Activated CD8-positive, alpha-beta T cell treated with anti-CD3 and anti-CD28 coated beads for 36 hours (primary cell): ENCODE results near the gene OCIAD1. TPM values are rescaled to one million over a fixed set of nuclear protein-coding genes. Genes with fewer than 3 reads are reported as not detected.

ENCODE experiments used
- ATAC-seq: fragments of 200-7000 bp; cut with Tn5 transposase; one replicate; pipeline ENCODE4 v1.10.0; 2021; ENCODE audit warnings: mild to moderate bottlenecking, moderate library complexity
- CTCF ChIA-PET: fragments of 350-600 bp; sonication (Branson Sonifier 250); formaldehyde crosslinking; loops from one replicate; lab custom pipeline; 2021; ENCODE audit warnings: antibody characterized with exemption; lab: Charles Lee
- POLR2A ChIA-PET: fragments of 350-600 bp; sonication (Branson Sonifier 250); formaldehyde crosslinking; loops from one replicate; lab custom pipeline; 2021; ENCODE audit warnings: antibody characterized with exemption; lab: Charles Lee
- DNase-seq: peaks from one replicate; pipeline ENCODE4 v3.0.0-alpha.2; 2020
- H3K27ac Mint-ChIP-seq: one replicate; pipeline ENCODE4 v1.8.0; 2021; ENCODE audit warnings: mild to moderate bottlenecking, mixed read lengths
- H3K27me3 Mint-ChIP-seq: one replicate; pipeline ENCODE4 v1.8.0; 2021; ENCODE audit warnings: mixed read lengths
- H3K36me3 Mint-ChIP-seq: one replicate; pipeline ENCODE4 v1.8.0; 2021; ENCODE audit warnings: low read depth, mixed read lengths
- H3K4me1 Mint-ChIP-seq: one replicate; pipeline ENCODE4 v1.8.0; 2021; ENCODE audit warnings: low read depth, mixed read lengths
- H3K4me3 Mint-ChIP-seq: one replicate; pipeline ENCODE4 v1.8.0; 2021; ENCODE audit warnings: mild to moderate bottlenecking, moderate library complexity, mixed read lengths
- H3K9me3 Mint-ChIP-seq: one replicate; pipeline ENCODE4 v1.8.0; 2021; ENCODE audit warnings: mixed read lengths
- CTCF ChIP-seq: fragments of 200-600 bp; IDR thresholded peaks from one replicate; pipeline ENCODE4 v1.8.0; 2022; ENCODE audit warnings: antibody characterized with exemption, mild to moderate bottlenecking
- intact Hi-C: fragments of 100-400 bp; cut with micrococcal nuclease; formaldehyde crosslinking; loops from one replicate; pipeline ENCODE4 v1.10.0; 2022
- total RNA-seq, 2 experiments: library from RNA; stranded (reverse); gene quantifications; one replicate each; pipeline ENCODE4 v1.2.3, GENCODE V29; 2021

Gene OCIAD1
- total RNA-seq, 2 experiments from 2014 or later, result 103 to 106 TPM

DNA sequence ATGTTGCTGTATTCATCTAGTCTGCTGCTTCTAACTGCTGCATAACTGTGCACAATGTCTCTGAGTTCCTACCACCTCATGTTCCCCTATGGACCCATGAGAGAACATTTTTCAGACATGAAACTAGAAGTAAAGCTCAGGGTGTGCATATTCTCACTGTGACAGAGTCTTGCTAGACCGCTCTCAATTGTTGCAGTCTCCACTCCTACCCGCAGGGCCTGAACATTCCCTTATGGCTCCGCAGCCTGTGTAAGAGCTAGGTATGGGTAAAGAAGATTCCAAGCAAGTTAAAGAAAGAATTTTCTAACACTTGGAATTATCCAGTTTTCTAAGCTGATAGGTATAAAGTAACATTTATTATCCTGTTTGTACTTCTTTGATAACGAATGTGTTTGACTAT is 70.3 kb downstream of the OCIAD1 start:
- H3K4me1 Mint-ChIP-seq, result peaks cover 47% of the 10 kb centered on the region
- DNase-seq (no peak), ATAC-seq (no peak)
- TF ChIP-seq CTCF, result no peak
- H3K9me3 Mint-ChIP-seq, result no peaks in the 10 kb centered on the region
- H3K27me3 Mint-ChIP-seq, result no peaks in the 10 kb centered on the region
- intact Hi-C loops, result no loop called here
- CTCF ChIA-PET, result interaction anchor here (1.7 kb wide), 1 partner anchor 10 kb away, joined by 4 read pairs; no protein-coding TSS in a partner anchor
- POLR2A ChIA-PET, result interaction anchor here (0.8 kb wide), 1 partner anchor 206 kb away, joined by 3 read pairs; no protein-coding TSS in a partner anchor
- peaks cover 55% of the 10 kb centered on the region for H3K36me3 Mint-ChIP-seq
- H3K27ac Mint-ChIP-seq, result no peak overlapping the region
- H3K4me3 Mint-ChIP-seq, result no peak overlapping the region

DNA sequence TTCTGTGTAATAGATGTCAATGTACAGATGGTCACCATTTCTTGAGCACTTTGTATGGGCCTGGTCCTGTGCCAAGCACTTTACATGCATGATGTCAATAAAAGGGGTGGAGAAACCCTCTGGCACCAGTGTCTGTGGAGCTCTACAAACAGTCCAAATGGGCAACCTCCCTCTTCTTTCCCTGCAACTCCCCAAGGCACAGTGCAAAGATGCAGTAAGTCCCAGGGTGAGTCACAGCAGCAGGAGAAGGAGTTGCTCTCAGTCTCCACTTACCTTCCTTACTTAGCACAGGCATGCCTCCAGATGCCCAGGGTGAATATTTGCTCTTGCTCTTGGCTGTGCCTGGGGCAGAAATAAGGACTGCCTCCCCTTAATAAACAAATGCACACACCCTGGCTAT is 71.4 kb downstream of the OCIAD1 start:
- peaks cover 46% of the 10 kb centered on the region for H3K36me3 Mint-ChIP-seq
- DNase-seq (no peak), ATAC-seq (no peak)
- H3K27ac Mint-ChIP-seq, result no peak overlapping the region
- no peak overlapping the region for H3K4me3 Mint-ChIP-seq
- POLR2A ChIA-PET, result no interaction called here
- intact Hi-C loops, result no loop called here
- CTCF ChIA-PET, result interaction anchor here (1.3 kb wide), 1 partner anchor 324 kb away, joined by 4 read pairs; no protein-coding TSS in a partner anchor
- H3K27me3 Mint-ChIP-seq, result no peaks in the 10 kb centered on the region
- TF ChIP-seq CTCF, result no peak
- H3K4me1 Mint-ChIP-seq, result peaks cover 53% of the 10 kb centered on the region
- H3K9me3 Mint-ChIP-seq, result no peaks in the 10 kb centered on the region

GRCh38 chr4:48904101-48904500 is 73.2 kb downstream of the OCIAD1 start:
- Mint-ChIP-seq H3K27ac (no peak overlapping the region), H3K27me3 (no peaks in the 10 kb centered on the region), H3K4me1 (peaks cover 57% of the 10 kb centered on the region), H3K9me3 (no peaks in the 10 kb centered on the region), H3K4me3 (no peak overlapping the region), H3K36me3 (peaks cover 35% of the 10 kb centered on the region)
- ATAC-seq (no peak), DNase-seq (no peak)
- ChIA-PET POLR2A (no interaction called here), CTCF (interaction anchor here (0.8 to 1.3 kb wide), 2 partner anchors 21 to 46 kb away, joined by 3 to 4 read pairs; no protein-coding TSS in a partner anchor)
- intact Hi-C loops, result no loop called here
- no peak for TF ChIP-seq CTCF

DNA sequence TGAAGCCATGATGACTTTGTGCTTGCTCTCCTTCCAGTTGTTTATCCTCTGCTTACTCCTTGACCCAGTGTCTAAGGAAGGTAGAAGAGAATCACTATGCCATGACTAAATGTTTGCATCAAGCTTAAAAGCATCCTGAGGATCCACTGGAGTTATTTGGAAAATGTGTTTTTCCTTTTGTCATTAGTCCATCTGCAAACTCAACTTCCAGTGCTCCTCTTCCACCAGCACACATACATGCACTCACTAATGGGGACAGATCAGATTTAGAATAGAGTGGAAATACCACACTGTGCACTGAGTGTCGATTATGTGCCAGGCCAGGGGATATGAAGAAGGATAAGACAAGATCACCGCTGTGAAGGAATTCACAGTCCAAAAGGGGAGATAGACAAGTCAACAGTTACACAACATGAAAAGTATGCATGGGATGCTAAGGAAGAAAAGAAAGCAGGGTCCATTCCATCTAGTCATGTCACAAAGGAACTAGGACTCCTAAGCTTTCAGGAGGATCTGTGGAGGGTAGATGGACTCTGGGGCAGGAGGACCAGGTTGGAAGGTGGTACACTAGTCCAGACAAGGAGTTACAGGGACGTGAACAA is 73.8 kb downstream of the OCIAD1 start:
- DNase-seq, result no peak
- Mint-ChIP-seq H3K9me3 (no peaks in the 10 kb centered on the region), H3K27ac (peak overlapping the region; percentile 46), H3K4me3 (peak overlapping the region; percentile 77), H3K27me3 (no peaks in the 10 kb centered on the region), H3K4me1 (peaks cover 55% of the 10 kb centered on the region), H3K36me3 (peaks cover 29% of the 10 kb centered on the region)
- POLR2A ChIA-PET, result no interaction called here
- intact Hi-C loops, result loop anchor here (5.0 kb wide), 1 partner anchor 72 kb away; the partner anchor contains the start of gene OCIAD1
- TF ChIP-seq CTCF, result no peak
- no peak for ATAC-seq
- CTCF ChIA-PET, result interaction anchor here (0.8 to 1.4 kb wide), 2 partner anchors 20 to 58 kb away, joined by 3 read pairs; no protein-coding TSS in a partner anchor
